HG02943 (cell line): ENCODE results near the gene MED26.
"Not testable (repeated sequence)": the region's sequence is repeated elsewhere in the genome, so short reads cannot be mapped to it uniquely, and the experiment has no call there.

Experiments used
- ATAC-seq: cut with Tn5 transposase; IDR thresholded peaks from one replicate; pipeline ENCODE4 v1.9.1; 2021; ENCODE audit warnings: mild to moderate bottlenecking, low read depth, moderate library complexity; ENCODE audit not compliant: unreplicated experiment

The MED26 gene

GRCh38 chr19:16576690-16577530 is 51.1 kb downstream of the MED26 start:
- no peak for ATAC-seq

DNA sequence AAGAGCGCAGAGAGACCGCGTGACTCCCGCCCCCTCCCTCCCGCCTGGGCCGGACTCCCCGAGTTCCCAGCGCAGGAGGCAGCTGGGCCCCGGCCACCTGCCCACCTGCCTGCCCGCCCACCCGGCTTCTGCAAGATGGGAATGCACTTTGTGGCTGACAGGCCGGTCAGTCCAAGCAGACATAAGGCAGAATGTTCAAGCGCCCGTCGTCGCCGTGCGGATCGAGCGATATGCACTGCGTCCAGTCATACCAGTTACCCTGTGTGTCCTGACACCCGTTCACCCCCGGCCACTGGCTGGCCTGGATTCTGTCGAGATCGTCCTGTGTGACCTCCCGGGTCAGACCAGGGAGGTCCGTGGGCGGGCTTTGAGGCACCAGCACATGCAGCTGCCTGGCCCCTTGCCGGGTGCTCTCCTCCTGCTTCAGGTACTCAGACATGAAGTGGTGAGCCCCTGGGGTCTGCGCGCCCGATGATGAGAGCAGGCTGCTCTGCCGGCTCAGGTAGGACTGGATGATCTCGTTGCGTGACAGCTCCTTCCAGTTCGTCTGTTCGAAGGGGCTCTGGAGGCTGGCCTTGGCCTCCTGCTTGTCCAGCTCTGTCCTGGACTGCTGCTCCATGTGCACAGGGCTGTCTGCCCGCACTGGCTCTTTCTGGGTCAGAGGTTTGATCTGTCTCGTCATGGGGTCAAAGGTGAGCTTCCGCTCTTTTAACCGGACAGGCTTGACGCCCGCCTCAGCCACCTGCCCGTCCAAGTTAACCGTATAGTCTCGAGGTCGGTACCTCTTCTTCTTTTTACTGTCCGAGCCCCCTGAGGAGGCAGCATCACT is 51.9 kb downstream of the MED26 start:
- no peak for ATAC-seq

DNA sequence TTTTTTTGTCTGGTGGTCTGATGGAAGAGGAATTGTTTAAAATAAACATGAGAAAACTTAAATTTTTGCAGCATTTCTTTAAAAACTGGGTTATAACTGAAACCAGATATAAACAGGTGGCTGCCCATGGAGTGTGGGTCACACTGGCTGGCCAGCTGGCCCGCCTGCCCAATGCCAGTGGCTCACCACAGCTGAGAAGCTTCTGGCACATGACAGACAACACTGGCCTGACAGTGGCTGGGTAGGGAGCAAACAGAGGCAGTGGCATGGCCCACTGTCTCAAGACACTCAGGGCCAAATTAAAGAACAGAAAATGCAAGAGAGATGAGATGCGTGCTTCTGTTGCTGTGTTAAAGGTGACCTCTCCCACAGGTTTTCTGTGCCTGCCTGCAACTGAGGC is 52.7 kb downstream of the MED26 start:
- ATAC-seq = no peak

DNA sequence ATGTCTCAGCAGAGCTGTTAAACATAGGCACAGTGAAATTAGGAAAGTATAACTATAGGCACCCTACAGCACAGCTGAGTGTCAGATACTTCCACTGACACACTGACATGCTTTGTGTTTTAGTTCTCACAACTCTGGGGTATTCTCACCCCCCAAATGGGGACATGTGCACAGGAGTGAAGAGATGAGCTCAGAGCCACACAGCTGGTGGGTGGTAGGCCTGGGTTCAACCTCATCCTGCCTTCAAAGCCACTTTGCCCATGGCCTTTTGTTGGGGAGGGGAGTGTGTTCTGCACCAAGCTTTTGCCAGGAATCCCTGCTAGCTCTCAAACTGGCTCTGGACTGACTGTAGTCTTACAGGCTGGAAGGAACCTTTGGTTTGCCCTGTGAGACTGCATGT is 54.1 kb downstream of the MED26 start:
- no peak for ATAC-seq

- ATAC-seq = no peak
Observed at GRCh38 chr19:16573296-16573695, 54.7 kb downstream of the MED26 start.

DNA sequence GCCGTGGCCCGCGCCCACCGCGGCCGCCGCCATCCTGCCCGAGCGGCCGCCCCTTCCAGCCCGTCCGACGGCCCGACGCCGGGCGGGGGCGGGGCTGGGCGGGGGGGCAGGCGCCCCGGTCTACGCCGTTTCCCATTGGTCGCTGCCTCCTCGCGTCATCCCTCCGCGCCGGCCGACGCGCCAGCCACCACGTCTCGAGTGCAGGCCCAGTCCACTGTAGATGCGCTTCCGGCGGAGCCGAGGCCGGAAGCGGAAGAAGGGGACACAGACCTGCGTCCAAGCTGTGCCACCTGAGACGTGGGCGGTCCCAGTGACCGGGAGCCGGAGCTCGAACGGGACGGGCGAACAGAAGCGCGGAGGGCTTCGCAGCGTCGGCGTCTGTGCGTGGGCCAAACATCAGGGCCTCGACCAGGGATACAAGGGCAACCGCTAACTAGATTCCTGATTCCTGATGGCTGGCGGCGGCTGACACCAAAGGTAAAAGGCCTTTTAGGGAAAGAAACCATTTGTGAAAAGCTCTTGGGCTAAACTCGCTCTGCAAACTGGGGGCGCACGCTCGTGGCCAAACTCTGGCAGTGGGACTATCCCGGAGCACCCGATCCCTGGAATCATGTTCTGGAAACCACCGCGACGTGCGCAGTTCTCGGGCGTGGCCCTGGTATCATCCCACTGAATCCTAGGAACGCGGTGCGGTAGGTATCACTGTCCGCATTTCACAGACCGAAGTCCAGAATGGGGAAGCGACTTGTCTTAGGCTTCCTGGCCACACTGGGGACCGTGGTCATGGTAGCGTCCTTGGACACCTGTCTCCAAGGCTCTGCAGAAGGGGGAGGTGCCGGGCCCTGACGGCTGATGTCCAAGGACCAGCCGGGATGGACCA is 55.4 kb downstream of the MED26 start, which contains the start of gene SLC35E1:
SLC35E1 (minus strand) TSS at position 84 of the 880 bp plus-strand sequence; CDS start at position 33, 51 bp downstream.
- peak; percentile 80 for ATAC-seq

DNA sequence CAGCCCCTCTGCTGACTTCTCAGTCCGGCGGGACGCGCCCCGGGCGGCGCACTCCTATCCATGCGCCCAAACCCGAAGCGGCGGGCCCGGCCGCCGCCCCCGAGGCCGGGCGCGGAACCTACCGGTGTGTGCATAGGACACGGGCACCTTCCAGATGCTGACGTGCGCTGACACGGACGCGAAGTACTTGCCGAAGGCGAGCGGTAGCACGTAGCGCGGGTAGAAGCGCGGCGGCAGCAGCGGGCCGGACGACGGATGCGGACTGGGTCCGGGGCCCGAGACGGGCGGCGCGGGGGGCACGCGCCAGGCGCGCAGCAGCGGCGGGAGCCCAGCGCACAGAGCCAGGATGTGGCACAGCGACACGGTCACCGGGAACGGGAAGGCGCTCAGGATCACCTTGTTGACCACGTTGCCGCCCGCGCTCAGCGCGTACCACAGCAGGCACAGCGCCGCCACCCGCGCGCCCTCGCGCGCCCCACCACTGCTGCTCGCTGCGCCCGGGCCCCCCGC is 56.1 kb downstream of the MED26 start:
- ATAC-seq = peak; percentile 29

DNA sequence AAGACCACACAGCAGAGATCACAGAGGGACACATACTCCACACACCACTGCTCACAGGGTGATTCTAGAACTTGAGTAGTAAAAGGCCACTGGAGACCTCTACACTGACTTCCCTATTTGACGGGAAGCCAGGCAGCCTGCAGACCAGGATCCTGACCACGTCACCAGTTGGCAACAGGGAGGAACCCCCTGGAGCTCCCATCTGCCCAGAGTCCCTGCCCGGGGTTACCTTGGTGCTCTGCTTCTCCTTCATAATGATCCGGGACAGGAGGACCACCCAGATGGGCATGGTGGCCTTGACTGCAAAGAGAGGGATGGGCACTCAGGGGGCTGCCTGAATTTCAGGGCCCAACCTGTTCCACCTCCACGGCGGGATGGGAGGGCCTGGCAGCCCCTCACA is 56.7 kb downstream of the MED26 start:
- ATAC-seq = no peak

- no peak for ATAC-seq
Observed at GRCh38 chr19:16569609-16570320, 58.2 kb downstream of the MED26 start.

DNA sequence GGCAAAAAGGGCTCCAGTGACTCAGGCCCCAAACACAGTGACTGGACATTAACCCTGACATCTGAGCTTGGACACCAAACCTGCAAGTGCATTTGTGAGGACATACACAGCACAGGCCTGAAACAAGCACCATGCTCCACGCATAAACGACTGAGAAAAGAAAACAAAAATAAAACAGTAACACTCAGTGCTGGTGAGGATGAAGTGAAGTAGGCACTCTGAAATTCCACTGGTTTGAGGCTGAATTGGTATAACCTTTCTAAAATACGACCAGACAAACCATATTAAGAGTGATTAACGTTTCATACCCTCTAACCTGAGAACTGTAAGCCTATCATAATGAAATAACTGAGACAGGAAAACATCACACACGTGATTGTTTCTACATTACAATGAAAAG is 61.3 kb downstream of the MED26 start:
- ATAC-seq = no peak

- ATAC-seq = no peak
Observed at GRCh38 chr19:16566161-16566560, 61.8 kb downstream of the MED26 start.

- no peak for ATAC-seq
Observed at GRCh38 chr19:16564842-16565241, 63.2 kb downstream of the MED26 start.

GRCh38 chr19:16562608-16563025 is 65.4 kb downstream of the MED26 start:
- no peak for ATAC-seq

GRCh38 chr19:16561382-16561781 is 66.6 kb downstream of the MED26 start:
- ATAC-seq = no peak

- ATAC-seq = no peak
Observed at GRCh38 chr19:16559780-16560276, 68.2 kb downstream of the MED26 start.

DNA sequence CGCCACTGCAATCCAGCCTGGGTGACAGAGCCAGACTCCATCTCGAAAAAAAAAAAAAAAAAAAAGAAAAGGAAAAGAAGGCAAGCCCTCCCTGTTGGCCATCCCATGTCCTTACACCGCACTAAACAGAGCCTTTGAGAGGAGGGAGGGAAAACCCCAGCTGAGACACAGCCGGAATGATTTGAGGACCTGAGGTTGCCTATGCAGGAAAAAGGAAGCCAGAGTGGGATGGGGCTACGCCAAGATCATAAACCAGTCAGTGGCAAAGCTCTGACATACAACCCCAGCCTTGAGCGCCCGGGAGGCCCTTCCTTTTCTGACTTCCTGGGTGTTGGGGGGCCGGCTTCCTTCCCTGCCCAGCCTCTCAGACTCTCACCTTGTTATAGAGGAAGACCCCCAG is 73.2 kb downstream of the MED26 start:
- ATAC-seq = no peak

DNA sequence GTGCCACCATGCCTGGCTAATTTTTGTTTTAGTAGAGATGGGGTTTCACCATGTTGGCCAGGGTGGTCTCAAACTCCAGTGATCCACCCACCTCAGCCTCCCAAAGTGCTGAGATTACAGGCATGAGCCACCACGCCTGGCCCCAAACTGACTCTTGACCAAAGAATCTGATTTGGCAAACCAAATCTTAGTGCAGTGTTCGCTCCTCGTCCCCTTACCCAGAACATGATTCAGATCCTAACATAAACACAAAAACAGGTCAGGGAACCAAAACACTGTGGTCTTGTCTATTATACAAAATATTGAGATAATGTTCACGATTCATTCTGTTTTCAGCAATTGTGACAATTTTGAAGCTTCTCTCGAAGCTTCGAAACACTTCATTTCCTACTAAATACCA is 76.1 kb downstream of the MED26 start:
- ATAC-seq = not testable (repeated sequence)

- no peak for ATAC-seq
Observed at GRCh38 chr19:16548956-16549355, 79.0 kb downstream of the MED26 start.

- no peak for ATAC-seq
Observed at GRCh38 chr19:16544473-16545231, 83.4 kb downstream of the MED26 start.
